Measurements from ENCODE around the gene VSX2. TPM values are rescaled to one million over a fixed set of nuclear protein-coding genes. Genes with fewer than 3 reads are reported as not detected.

The VSX2 gene
- total and polyA plus RNA-seq, 2 experiments from 2014 or later = 0.49 to 0.52 TPM

- Histone ChIP-seq H3K4me3 (no peak overlapping the region), H3F3A (replicated peaks; ENCODE audit: low read depth) (no peaks in the 10 kb centered on the region), H3K36me3 (ENCODE audit: insufficient read depth) (no peaks in the 10 kb centered on the region), H3K9me2 (ENCODE audit: insufficient read depth) (no peaks in the 10 kb centered on the region), H3K4me2 (no peak overlapping the region), H3K27ac (ENCODE audit: low read depth) (no peak overlapping the region), H3K79me2 (replicated peaks; ENCODE audit: insufficient read depth) (no peaks in the 10 kb centered on the region), H3K4me1 (ENCODE audit: insufficient read depth) (peaks cover 9% of the 10 kb centered on the region), H2AFZ (no peak overlapping the region), H4K20me1 (replicated peaks; ENCODE audit: insufficient read depth) (no peaks in the 10 kb centered on the region), H3K27me3 (ENCODE audit: insufficient read depth) (0 out of 2 replicates have a peak, but pooled peaks cover 6% of the 10 kb centered on the region)
- DNase-seq (ENCODE audit: low spot score) (no peak), ATAC-seq (no peak)
- no peaks in the 10 kb centered on the region; the same call in 2 of the 3 replicates for H3K9me3 Mint-ChIP-seq
- peaks cover 28% of the 10 kb centered on the region for H3K4me1 Mint-ChIP-seq
- no peak overlapping the region for H3K4me3 Mint-ChIP-seq
- H3K36me3 Mint-ChIP-seq (ENCODE audit: low read depth) = no peaks in the 10 kb centered on the region; the same call in 2 of the 3 replicates
- H3K27ac Mint-ChIP-seq = no peak overlapping the region
- peaks cover 25% of the 10 kb centered on the region for H3K27me3 Mint-ChIP-seq (ENCODE audit: insufficient read depth, low read depth, poor library complexity)
- TF ChIP-seq ZNF462 (CRISPR knock-in tag; IDR thresholded peaks at IDR 0.05) = no peak
- no peak for TF ChIP-seq STAT1 (IDR thresholded peaks at IDR 0.05; ENCODE audit: unreplicated experiment)
- TF ChIP-seq ZNF331 (CRISPR knock-in tag; IDR thresholded peaks at IDR 0.05; ENCODE audit: low read depth) = no peak
- TF ChIP-seq NANOG (IDR thresholded peaks at IDR 0.05; ENCODE audit: borderline replicate concordance) = no peak
- TF ChIP-seq ZNF114 (CRISPR knock-in tag; IDR thresholded peaks at IDR 0.05) = no peak
- TF ChIP-seq EZH2phosphoT487 (IDR thresholded peaks at IDR 0.05; ENCODE audit: unreplicated experiment) = no peak
- TF ChIP-seq CTCF (conservative IDR thresholded peaks at IDR 0.05; ENCODE audit: low read depth in 2 of 2) = no peak
- TF ChIP-seq JUNB (IDR thresholded peaks at IDR 0.05; ENCODE audit: unreplicated experiment) = no peak
- TF ChIP-seq ETS1 (IDR thresholded peaks at IDR 0.05) = no peak
- TF ChIP-seq CREB1 (CRISPR knock-in tag; IDR thresholded peaks at IDR 0.05; ENCODE audit: low read depth) = no peak
- no peak for TF ChIP-seq EZH2 (IDR thresholded peaks at IDR 0.05; ENCODE audit: low read depth, unreplicated experiment)
Observed at GRCh38 chr14:74249433-74250375, 10.5 kb downstream of the VSX2 start.
